Measurements from ENCODE around the gene C12orf60. TPM values are rescaled to one million over a fixed set of nuclear protein-coding genes. Genes with fewer than 3 reads are reported as not detected.

C12orf60 gene
- total and polyA plus RNA-seq, 2 experiments from 2014 or later, result 1.2 TPM

- in situ Hi-C loops (cut with MboI), result no loop called here
- Histone ChIP-seq H3F3A (ENCODE audit: insufficient read depth) (peaks cover 25% of the 10 kb centered on the region), H3K27ac (no peak overlapping the region), H3K27me3 (replicated peaks; ENCODE audit: insufficient read depth) (no peaks in the 10 kb centered on the region), H3K4me1 (ENCODE audit: insufficient read depth) (peaks cover 34% of the 10 kb centered on the region), H3K4me2 (ENCODE audit: unreplicated experiment) (peak overlapping the region; percentile 20), H4K20me1 (ENCODE audit: insufficient read depth) (no peaks in the 10 kb centered on the region), H3K9ac (no peak overlapping the region), H3K9me2 (ENCODE audit: insufficient read depth) (no peaks in the 10 kb centered on the region), H3K79me2 (ENCODE audit: insufficient read depth) (no peaks in the 10 kb centered on the region), H3K4me3 (no peak overlapping the region), H3K9me3 (ENCODE audit: low read depth) (no peaks in the 10 kb centered on the region), H2AFZ (no peak overlapping the region), H3K36me3 (ENCODE audit: low read depth) (no peaks in the 10 kb centered on the region)
- 19 to 38% methylated on average over 1 of the region's 1 CpG for WGBS, 2 experiments (ENCODE audit: low coverage in 1 of 2, low lambda C conversion rate in 2 of 2, missing lambda C conversion rate in 2 of 2)
- peak; percentile 13 for DNase-seq
- no peak for TF ChIP-seq EZH2phosphoT487 (IDR thresholded peaks at IDR 0.05; ENCODE audit: insufficient read depth, low read depth)
- TF ChIP-seq EZH2 (IDR thresholded peaks at IDR 0.05; ENCODE audit: insufficient read depth, poor library complexity, severe bottlenecking), result no peak
Measured at GRCh38 chr12:14833952-14834351, 30.5 kb downstream of the C12orf60 start.

- no peak for TF ChIP-seq EZH2phosphoT487 (IDR thresholded peaks at IDR 0.05; ENCODE audit: insufficient read depth, low read depth)
- no peak for TF ChIP-seq EZH2 (IDR thresholded peaks at IDR 0.05; ENCODE audit: insufficient read depth, poor library complexity, severe bottlenecking)
- H2AFZ ChIP-seq, result no peak overlapping the region
- no peak overlapping the region for H3K4me3 ChIP-seq
- H3F3A ChIP-seq (ENCODE audit: insufficient read depth), result peaks cover 25% of the 10 kb centered on the region
- no peak overlapping the region for H3K4me2 ChIP-seq (ENCODE audit: unreplicated experiment)
- no peaks in the 10 kb centered on the region for H4K20me1 ChIP-seq (ENCODE audit: insufficient read depth)
- no peaks in the 10 kb centered on the region for H3K79me2 ChIP-seq (ENCODE audit: insufficient read depth)
- peaks cover 34% of the 10 kb centered on the region for H3K4me1 ChIP-seq (ENCODE audit: insufficient read depth)
- in situ Hi-C loops (cut with MboI), result no loop called here
- no peaks in the 10 kb centered on the region for H3K36me3 ChIP-seq (ENCODE audit: low read depth)
- no peaks in the 10 kb centered on the region for H3K9me2 ChIP-seq (ENCODE audit: insufficient read depth)
- DNase-seq, result no peak
- no peaks in the 10 kb centered on the region for H3K9me3 ChIP-seq (ENCODE audit: low read depth)
- H3K27ac ChIP-seq, result no peak overlapping the region
- no peak overlapping the region for H3K9ac ChIP-seq
- no peaks in the 10 kb centered on the region for H3K27me3 ChIP-seq (replicated peaks; ENCODE audit: insufficient read depth)
Measured at GRCh38 chr12:14834509-14834908, 31.0 kb downstream of the C12orf60 start.

- peak overlapping the region; percentile 53 for H3K4me3 ChIP-seq
- H3K27ac ChIP-seq, result peak overlapping the region; percentile 70
- WGBS, 2 experiments (ENCODE audit: low coverage in 1 of 2, low lambda C conversion rate in 2 of 2, missing lambda C conversion rate in 2 of 2), result 10% methylated on average over 7 of the region's 7 CpGs
- in situ Hi-C loops (cut with MboI), result no loop called here
- H3K4me1 ChIP-seq (ENCODE audit: insufficient read depth), result peaks cover 38% of the 10 kb centered on the region
- no peaks in the 10 kb centered on the region for H3K27me3 ChIP-seq (replicated peaks; ENCODE audit: insufficient read depth)
- H3K36me3 ChIP-seq (ENCODE audit: low read depth), result no peaks in the 10 kb centered on the region
- peaks cover 25% of the 10 kb centered on the region for H3F3A ChIP-seq (ENCODE audit: insufficient read depth)
- peak overlapping the region; percentile 38 for H3K4me2 ChIP-seq (ENCODE audit: unreplicated experiment)
- no peaks in the 10 kb centered on the region for H4K20me1 ChIP-seq (ENCODE audit: insufficient read depth)
- H2AFZ ChIP-seq, result 0 out of 2 replicates have a peak overlapping the region, but pooled peaks have one; percentile 5
- TF ChIP-seq EZH2 (IDR thresholded peaks at IDR 0.05; ENCODE audit: insufficient read depth, poor library complexity, severe bottlenecking), result no peak
- no peak for TF ChIP-seq EZH2phosphoT487 (IDR thresholded peaks at IDR 0.05; ENCODE audit: insufficient read depth, low read depth)
- H3K79me2 ChIP-seq (ENCODE audit: insufficient read depth), result no peaks in the 10 kb centered on the region
- H3K9ac ChIP-seq, result peak overlapping the region; percentile 37
- peak; percentile 92 for DNase-seq
- H3K9me2 ChIP-seq (ENCODE audit: insufficient read depth), result no peaks in the 10 kb centered on the region
- no peaks in the 10 kb centered on the region for H3K9me3 ChIP-seq (ENCODE audit: low read depth)
Measured at GRCh38 chr12:14836336-14837210, 33.1 kb downstream of the C12orf60 start.

- Histone ChIP-seq H3K27me3 (replicated peaks; ENCODE audit: insufficient read depth) (no peaks in the 10 kb centered on the region), H3K79me2 (ENCODE audit: insufficient read depth) (no peaks in the 10 kb centered on the region), H2AFZ (no peak overlapping the region), H3K27ac (no peak overlapping the region), H3K4me1 (ENCODE audit: insufficient read depth) (peaks cover 41% of the 10 kb centered on the region), H3K9me2 (ENCODE audit: insufficient read depth) (no peaks in the 10 kb centered on the region), H3K9ac (no peak overlapping the region), H3F3A (ENCODE audit: insufficient read depth) (peaks cover 32% of the 10 kb centered on the region), H3K4me3 (no peak overlapping the region), H3K9me3 (ENCODE audit: low read depth) (no peaks in the 10 kb centered on the region), H3K4me2 (ENCODE audit: unreplicated experiment) (no peak overlapping the region), H3K36me3 (ENCODE audit: low read depth) (no peaks in the 10 kb centered on the region), H4K20me1 (ENCODE audit: insufficient read depth) (no peaks in the 10 kb centered on the region)
- 96 to 100% methylated on average over 1 of the region's 1 CpG for WGBS, 2 experiments (ENCODE audit: low coverage in 1 of 2, low lambda C conversion rate in 2 of 2, missing lambda C conversion rate in 2 of 2)
- in situ Hi-C loops (cut with MboI), result no loop called here
- TF ChIP-seq EZH2phosphoT487 (IDR thresholded peaks at IDR 0.05; ENCODE audit: insufficient read depth, low read depth) (no peak), EZH2 (IDR thresholded peaks at IDR 0.05; ENCODE audit: insufficient read depth, poor library complexity, severe bottlenecking) (no peak)
- no peak for DNase-seq
Measured at GRCh38 chr12:14839262-14839661, 35.8 kb downstream of the C12orf60 start.

Measured in GM23248 (cell line).